ENCODE measurements around the gene ANKRD34C. TPM values are rescaled to one million over a fixed set of nuclear protein-coding genes. Genes with fewer than 3 reads are reported as not detected.

ANKRD34C gene
- total and polyA plus RNA-seq, 10 donors: not detected

DNA sequence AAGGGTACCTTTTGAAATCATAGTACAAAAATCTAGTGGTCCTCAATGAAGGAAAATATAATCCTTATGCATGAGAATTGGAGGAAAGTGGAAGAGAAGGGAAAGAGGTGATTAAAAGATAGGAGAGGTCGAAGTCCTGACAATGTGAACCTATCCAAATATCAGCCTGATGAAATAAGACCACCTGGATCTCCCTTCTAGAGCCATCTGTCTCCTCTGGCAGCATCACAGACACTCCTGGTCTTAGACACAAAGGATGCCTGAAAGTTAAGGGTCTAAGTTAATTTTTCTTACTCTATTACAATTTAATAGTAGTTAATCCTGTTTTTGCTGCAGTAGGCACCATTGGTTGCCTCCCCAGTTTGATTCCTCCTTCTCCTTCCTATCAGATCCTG, 17.3 kb downstream of the ANKRD34C start:
- WGBS, 5 donors: 41 to 68% (median 48%) methylated on average over 1 of the region's 1 CpG

DNA sequence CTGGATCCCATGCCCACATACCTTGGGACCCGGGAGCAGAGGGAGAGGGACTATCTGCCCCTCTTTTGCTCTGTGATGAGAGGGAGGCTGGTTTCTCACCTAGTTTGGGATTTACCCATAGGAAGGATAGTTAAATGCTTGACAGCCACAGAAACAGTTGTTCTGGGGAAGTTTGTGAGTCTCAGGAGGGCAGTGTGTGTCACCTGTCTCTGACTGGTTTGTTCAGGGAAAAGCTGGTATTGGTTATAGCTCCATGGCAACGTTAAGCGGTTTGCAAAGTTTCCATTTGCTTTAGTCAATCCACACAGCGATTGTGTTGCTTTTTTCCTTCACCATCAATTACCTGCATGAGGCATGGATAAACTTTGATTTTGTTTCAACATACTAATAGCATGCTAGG, 24.7 kb downstream of the ANKRD34C start:
- intact Hi-C loops (cut with DNase I; ENCODE audit: low total_unique reads): no loop called here
- Histone ChIP-seq H3K36me3 (no peaks in the 10 kb centered on the region), H3K4me3 (no peak overlapping the region), H3K27me3 (replicated peaks in 1 of 7) (peaks cover 0 to 53% (median 7%) of the 10 kb centered on the region in 7 donors), H3K9me3 (no peaks in the 10 kb centered on the region), H3K4me1 (peaks cover 7 to 23% (median 12%) of the 10 kb centered on the region in 6 donors), H3K27ac (no peak overlapping the region)
- TF ChIP-seq POLR2A (IDR thresholded peaks at IDR 0.05) (no peak), POLR2AphosphoS5 (IDR thresholded peaks at IDR 0.05) (no peak)
- TF ChIP-seq, protein P1, sequence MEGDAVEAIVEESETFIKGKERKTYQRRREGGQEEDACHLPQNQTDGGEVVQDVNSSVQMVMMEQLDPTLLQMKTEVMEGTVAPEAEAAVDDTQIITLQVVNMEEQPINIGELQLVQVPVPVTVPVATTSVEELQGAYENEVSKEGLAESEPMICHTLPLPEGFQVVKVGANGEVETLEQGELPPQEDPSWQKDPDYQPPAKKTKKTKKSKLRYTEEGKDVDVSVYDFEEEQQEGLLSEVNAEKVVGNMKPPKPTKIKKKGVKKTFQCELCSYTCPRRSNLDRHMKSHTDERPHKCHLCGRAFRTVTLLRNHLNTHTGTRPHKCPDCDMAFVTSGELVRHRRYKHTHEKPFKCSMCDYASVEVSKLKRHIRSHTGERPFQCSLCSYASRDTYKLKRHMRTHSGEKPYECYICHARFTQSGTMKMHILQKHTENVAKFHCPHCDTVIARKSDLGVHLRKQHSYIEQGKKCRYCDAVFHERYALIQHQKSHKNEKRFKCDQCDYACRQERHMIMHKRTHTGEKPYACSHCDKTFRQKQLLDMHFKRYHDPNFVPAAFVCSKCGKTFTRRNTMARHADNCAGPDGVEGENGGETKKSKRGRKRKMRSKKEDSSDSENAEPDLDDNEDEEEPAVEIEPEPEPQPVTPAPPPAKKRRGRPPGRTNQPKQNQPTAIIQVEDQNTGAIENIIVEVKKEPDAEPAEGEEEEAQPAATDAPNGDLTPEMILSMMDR (IDR thresholded peaks at IDR 0.05 in 8 of 11, conservative IDR thresholded peaks at IDR 0.05 in 3 of 11): no peak
- DNase-seq: no peak
- WGBS, 5 donors: 57 to 66% (median 62%) methylated on average over 4 of the region's 4 CpGs

More for the DNA sequence above, 17.3 kb downstream of the ANKRD34C start:
- Histone ChIP-seq H3K4me3 (no peak overlapping the region), H3K9me3 (no peaks in the 10 kb centered on the region), H3K27me3 (replicated peaks in 1 of 7) (peaks cover 0 to 32% (median 0%) of the 10 kb centered on the region in 7 donors), H3K36me3 (no peaks in the 10 kb centered on the region), H3K4me1 (no peaks in the 10 kb centered on the region), H3K27ac (no peak overlapping the region)
- intact Hi-C loops (cut with DNase I; ENCODE audit: low total_unique reads): no loop called here
- no peak for DNase-seq
- TF ChIP-seq POLR2A (IDR thresholded peaks at IDR 0.05): no peak
- TF ChIP-seq, protein P1 (IDR thresholded peaks at IDR 0.05 in 8 of 11, conservative IDR thresholded peaks at IDR 0.05 in 3 of 11): no peak
- no peak for TF ChIP-seq POLR2AphosphoS5 (IDR thresholded peaks at IDR 0.05)

DNA sequence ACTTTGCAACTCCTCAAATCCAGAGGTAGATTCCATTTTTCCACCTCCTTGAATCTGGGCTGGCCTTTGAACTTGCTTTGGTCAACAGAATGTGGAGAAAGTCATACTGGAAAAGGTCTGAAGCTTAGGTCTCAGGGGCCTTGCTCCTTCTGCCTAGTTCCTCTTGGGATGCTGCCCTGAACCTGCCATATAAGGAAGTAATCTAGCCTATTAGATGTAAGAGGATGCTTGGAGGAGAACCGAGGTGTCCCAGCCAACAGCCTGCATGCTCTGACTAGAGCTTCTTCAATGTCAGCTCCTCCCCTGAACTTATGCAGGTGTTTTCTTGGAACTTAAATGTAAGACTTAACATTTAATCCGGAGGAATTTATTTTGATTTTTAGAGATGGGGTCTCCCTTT, 26.4 kb downstream of the ANKRD34C start:
- no peak overlapping the region for H3K27ac ChIP-seq
- no peaks in the 10 kb centered on the region for H3K9me3 ChIP-seq
- H3K36me3 ChIP-seq: peaks cover 0 to 7% (median 4%) of the 10 kb centered on the region in 6 donors
- no peak overlapping the region for H3K4me3 ChIP-seq
- WGBS, 5 donors: 43 to 65% (median 50%) methylated on average over 2 of the region's 2 CpGs
- H3K27me3 ChIP-seq (replicated peaks in 1 of 7): peaks cover 0 to 52% (median 7%) of the 10 kb centered on the region in 7 donors
- TF ChIP-seq POLR2A (IDR thresholded peaks at IDR 0.05): no peak
- TF ChIP-seq POLR2AphosphoS5 (IDR thresholded peaks at IDR 0.05): no peak
- intact Hi-C loops (cut with DNase I; ENCODE audit: low total_unique reads): no loop called here
- no peak for DNase-seq
- H3K4me1 ChIP-seq: peaks cover 7 to 37% (median 17%) of the 10 kb centered on the region in 6 donors

DNA sequence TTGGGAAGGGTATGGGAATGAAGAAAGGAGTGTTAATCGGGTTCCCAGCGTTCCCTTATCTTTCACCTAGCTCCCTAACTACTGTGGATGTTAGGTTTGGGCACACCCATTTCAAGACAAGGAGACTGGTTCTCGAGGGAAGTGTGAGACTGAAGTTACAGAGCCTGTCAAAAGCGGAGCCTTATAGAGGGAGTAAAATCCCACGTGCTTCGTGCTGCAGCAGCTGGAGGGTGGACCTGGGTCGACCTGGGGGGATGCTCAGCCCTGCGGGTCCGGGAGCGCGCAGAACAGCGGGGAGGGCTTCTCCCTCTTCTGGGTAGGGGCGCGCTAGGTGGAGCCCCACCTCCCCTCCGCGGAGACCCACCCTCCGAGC, 28.1 kb downstream of the ANKRD34C start:
- no peak for DNase-seq
- WGBS, 5 donors: 0 to 4% (median 2%) methylated on average over 9 to 16 of the region's 17 CpGs
- H3K27me3 ChIP-seq (replicated peaks in 1 of 7): peaks cover 0 to 40% (median 0%) of the 10 kb centered on the region in 7 donors

More for the DNA sequence above, 28.1 kb downstream of the ANKRD34C start:
- peaks cover 7 to 37% (median 17%) of the 10 kb centered on the region in 6 donors for H3K4me1 ChIP-seq
- H3K9me3 ChIP-seq: no peaks in the 10 kb centered on the region
- intact Hi-C loops (cut with DNase I; ENCODE audit: low total_unique reads): no loop called here
- peaks cover 0 to 24% (median 21%) of the 10 kb centered on the region in 6 donors for H3K36me3 ChIP-seq
- peak overlapping the region; percentile 63 to 99 (median 88) for H3K4me3 ChIP-seq
- no peak for TF ChIP-seq POLR2AphosphoS5 (IDR thresholded peaks at IDR 0.05)
- TF ChIP-seq, protein P1 (IDR thresholded peaks at IDR 0.05 in 8 of 11, conservative IDR thresholded peaks at IDR 0.05 in 3 of 11): no peak
- TF ChIP-seq POLR2A (IDR thresholded peaks at IDR 0.05): no peak
- H3K27ac ChIP-seq: peak overlapping the region in 1 of 8 donors; percentile 62

All from spleen (tissue), 11 donors.